ENCODE results near the gene IGDCC3. TPM values are rescaled to one million over a fixed set of nuclear protein-coding genes. Genes with fewer than 3 reads are reported as not detected.
A peak's percentile ranks its signal among the peaks of the same experiment; 100 is the strongest.

Gene IGDCC3
- total RNA-seq, 1 donor, result not detected

- DNase-seq (ENCODE audit: low read depth in 2 of 3, low spot score in 2 of 3), result no peak
Observed at GRCh38 chr15:65374334-65374733, 3.5 kb downstream of the IGDCC3 start.

GRCh38 chr15:65373163-65373651 lies 4.6 kb downstream of the IGDCC3 start:
- peak in 1 of 3 donors; percentile 19 for DNase-seq (ENCODE audit: low read depth in 2 of 3, low spot score in 2 of 3)

- DNase-seq (ENCODE audit: low read depth in 2 of 3, low spot score in 2 of 3), result no peak
Observed at GRCh38 chr15:65372787-65373067, 5.1 kb downstream of the IGDCC3 start.

- no peak for DNase-seq (ENCODE audit: low read depth in 2 of 3, low spot score in 2 of 3)
Observed at GRCh38 chr15:65371976-65372786, 5.6 kb downstream of the IGDCC3 start.

- no peak for DNase-seq (ENCODE audit: low read depth in 2 of 3, low spot score in 2 of 3)
Observed at GRCh38 chr15:65370885-65371284, 6.9 kb downstream of the IGDCC3 start.

- no peak for DNase-seq (ENCODE audit: low read depth in 2 of 3, low spot score in 2 of 3)
Observed at GRCh38 chr15:65369651-65370050, 8.2 kb downstream of the IGDCC3 start.

- no peak for DNase-seq (ENCODE audit: low read depth in 2 of 3, low spot score in 2 of 3)
Observed at GRCh38 chr15:65369212-65369547, 8.6 kb downstream of the IGDCC3 start.

- DNase-seq (ENCODE audit: low read depth in 2 of 3, low spot score in 2 of 3), result no peak
Observed at GRCh38 chr15:65368302-65369211, 9.2 kb downstream of the IGDCC3 start.

GRCh38 chr15:65366122-65366892 lies 11.5 kb downstream of the IGDCC3 start:
- no peak for DNase-seq (ENCODE audit: low read depth in 2 of 3, low spot score in 2 of 3)

- DNase-seq (ENCODE audit: low read depth in 2 of 3, low spot score in 2 of 3), result no peak
Observed at GRCh38 chr15:65365229-65365628, 12.6 kb downstream of the IGDCC3 start.

- no peak for DNase-seq (ENCODE audit: low read depth in 2 of 3, low spot score in 2 of 3)
Observed at GRCh38 chr15:65363766-65364165, 14.0 kb downstream of the IGDCC3 start.

GRCh38 chr15:65363306-65363705 lies 14.5 kb downstream of the IGDCC3 start:
- DNase-seq (ENCODE audit: low read depth in 2 of 3, low spot score in 2 of 3), result no peak

- DNase-seq (ENCODE audit: low read depth in 2 of 3, low spot score in 2 of 3), result no peak
Observed at GRCh38 chr15:65362491-65362890, 15.3 kb downstream of the IGDCC3 start.

GRCh38 chr15:65361708-65362459 lies 15.9 kb downstream of the IGDCC3 start:
- peak in 1 of 3 donors; percentile 40 for DNase-seq (ENCODE audit: low read depth in 2 of 3, low spot score in 2 of 3)

GRCh38 chr15:65360506-65360905 lies 17.3 kb downstream of the IGDCC3 start:
- no peak for DNase-seq (ENCODE audit: low read depth in 2 of 3, low spot score in 2 of 3)

- no peak for DNase-seq (ENCODE audit: low read depth in 2 of 3, low spot score in 2 of 3)
Observed at GRCh38 chr15:65355988-65356353, 21.8 kb downstream of the IGDCC3 start.

GRCh38 chr15:65355173-65355987 lies 22.4 kb downstream of the IGDCC3 start:
- no peak for DNase-seq (ENCODE audit: low read depth in 2 of 3, low spot score in 2 of 3)

GRCh38 chr15:65354835-65355172 lies 23.0 kb downstream of the IGDCC3 start:
- no peak for DNase-seq (ENCODE audit: low read depth in 2 of 3, low spot score in 2 of 3)

GRCh38 chr15:65351972-65352371 lies 25.8 kb downstream of the IGDCC3 start:
- peak in 1 of 3 donors; percentile 21 for DNase-seq (ENCODE audit: low read depth in 2 of 3, low spot score in 2 of 3)

GRCh38 chr15:65349338-65349737 lies 28.5 kb downstream of the IGDCC3 start:
- no peak for DNase-seq (ENCODE audit: low read depth in 2 of 3, low spot score in 2 of 3)

Data from hematopoietic multipotent progenitor cell (in vitro differentiated cells).